ENCODE data around the gene DYNLT4. TPM values are rescaled to one million over a fixed set of nuclear protein-coding genes. Genes with fewer than 3 reads are reported as not detected.

Gene DYNLT4
- total RNA-seq, 1 donor from 2014 or later: 1.9 TPM

GRCh38 chr1:44788120-44788860, 18.9 kb downstream of the DYNLT4 start, which contains the start of gene BEST4:
BEST4 (minus strand) TSS chr1:44788170; CDS start chr1:44787705, 465 bp downstream.
- Histone ChIP-seq H3K9me3 (replicated peaks) (no peaks in the 10 kb centered on the region), H3K36me3 (no peaks in the 10 kb centered on the region), H3K4me3 (no peak within 1 kb of the TSS), H3K4me1 (peaks cover 33% of the 10 kb centered on the region), H3K27me3 (ENCODE audit: low read depth) (no peaks in the 10 kb centered on the region), H3K27ac (replicated peaks) (no peak within 1 kb of the TSS)
- DNase-seq: no peak
- intact Hi-C loops (cut with micrococcal nuclease): no loop called here
- TF ChIP-seq CTCF (IDR thresholded peaks at IDR 0.05; ENCODE audit: borderline replicate concordance): no peak

GRCh38 chr1:44787506-44787905, 19.6 kb downstream of the DYNLT4 start:
- H3K36me3 ChIP-seq: no peaks in the 10 kb centered on the region
- TF ChIP-seq CTCF (IDR thresholded peaks at IDR 0.05; ENCODE audit: borderline replicate concordance): no peak
- intact Hi-C loops (cut with micrococcal nuclease): no loop called here
- H3K27me3 ChIP-seq (ENCODE audit: low read depth): no peaks in the 10 kb centered on the region
- H3K9me3 ChIP-seq (replicated peaks): no peaks in the 10 kb centered on the region
- H3K4me3 ChIP-seq: no peak overlapping the region
- H3K4me1 ChIP-seq: peaks cover 33% of the 10 kb centered on the region
- DNase-seq: no peak
- no peak overlapping the region for H3K27ac ChIP-seq (replicated peaks)

GRCh38 chr1:44786841-44787426, 20.2 kb downstream of the DYNLT4 start:
- TF ChIP-seq CTCF (IDR thresholded peaks at IDR 0.05; ENCODE audit: borderline replicate concordance): no peak
- Histone ChIP-seq H3K36me3 (no peaks in the 10 kb centered on the region), H3K27ac (replicated peaks) (peak overlapping the region; percentile 64), H3K27me3 (ENCODE audit: low read depth) (no peaks in the 10 kb centered on the region), H3K9me3 (replicated peaks) (no peaks in the 10 kb centered on the region), H3K4me3 (peak overlapping the region; percentile 68), H3K4me1 (peaks cover 33% of the 10 kb centered on the region)
- no peak for DNase-seq
- intact Hi-C loops (cut with micrococcal nuclease): no loop called here

- peaks cover 5% of the 10 kb centered on the region for H3K36me3 ChIP-seq
- peak overlapping the region; percentile 68 for H3K4me3 ChIP-seq
- no peaks in the 10 kb centered on the region for H3K27me3 ChIP-seq (ENCODE audit: low read depth)
- intact Hi-C loops (cut with micrococcal nuclease): no loop called here
- H3K9me3 ChIP-seq (replicated peaks): no peaks in the 10 kb centered on the region
- TF ChIP-seq CTCF (IDR thresholded peaks at IDR 0.05; ENCODE audit: borderline replicate concordance): peak; percentile 99
- H3K27ac ChIP-seq (replicated peaks): peak overlapping the region; percentile 64
- DNase-seq: peak; percentile 73
- peaks cover 33% of the 10 kb centered on the region for H3K4me1 ChIP-seq
Measured at GRCh38 chr1:44786138-44786840, 20.9 kb downstream of the DYNLT4 start.

GRCh38 chr1:44785501-44786137, 21.5 kb downstream of the DYNLT4 start:
- intact Hi-C loops (cut with micrococcal nuclease): no loop called here
- Histone ChIP-seq H3K4me1 (peaks cover 33% of the 10 kb centered on the region), H3K4me3 (peak overlapping the region; percentile 68), H3K27me3 (ENCODE audit: low read depth) (no peaks in the 10 kb centered on the region), H3K27ac (replicated peaks) (peak overlapping the region; percentile 64), H3K36me3 (peaks cover 11% of the 10 kb centered on the region), H3K9me3 (replicated peaks) (no peaks in the 10 kb centered on the region)
- DNase-seq: no peak
- no peak for TF ChIP-seq CTCF (IDR thresholded peaks at IDR 0.05; ENCODE audit: borderline replicate concordance)
